Epidermal melanocyte (primary cell): ENCODE data around the gene KRTAP12-1.

Experiments used
- DNase-seq: peaks from one replicate; pipeline ENCODE4 v3.0.0; 2011; ENCODE audit warnings: low spot score; ENCODE audit not compliant: insufficient read length

KRTAP12-1 gene

GRCh38 chr21:44711327-44712202 is 29.6 kb upstream of the KRTAP12-1 start, which contains the start of gene TSPEAR:
TSS of gene TSPEAR (minus strand) at chr21:44711572. CDS start at chr21:44711514, 58 bp downstream.
- no peak for DNase-seq

- DNase-seq: no peak
These were observed 28.9 kb upstream of the KRTAP12-1 start for GRCh38 chr21:44710756-44711326.

GRCh38 chr21:44710294-44710665 is 28.3 kb upstream of the KRTAP12-1 start:
- DNase-seq: no peak

- DNase-seq: no peak
These were observed 27.7 kb upstream of the KRTAP12-1 start for GRCh38 chr21:44709426-44710293.

GRCh38 chr21:44708866-44709425 is 27.0 kb upstream of the KRTAP12-1 start:
- DNase-seq: no peak

- no peak for DNase-seq
These were observed 26.4 kb upstream of the KRTAP12-1 start for GRCh38 chr21:44708213-44708865.

- no peak for DNase-seq
These were observed 25.0 kb upstream of the KRTAP12-1 start for GRCh38 chr21:44706706-44707581.

- no peak for DNase-seq
These were observed 24.2 kb upstream of the KRTAP12-1 start for GRCh38 chr21:44706026-44706705.

GRCh38 chr21:44704636-44705001 is 22.7 kb upstream of the KRTAP12-1 start:
- DNase-seq: no peak

GRCh38 chr21:44703731-44704635 is 22.0 kb upstream of the KRTAP12-1 start:
- no peak for DNase-seq

- no peak for DNase-seq
These were observed 21.2 kb upstream of the KRTAP12-1 start for GRCh38 chr21:44702973-44703730.

- no peak for DNase-seq
These were observed 20.4 kb upstream of the KRTAP12-1 start for GRCh38 chr21:44702111-44702972.

GRCh38 chr21:44701541-44701940 is 19.6 kb upstream of the KRTAP12-1 start:
- DNase-seq: no peak

- DNase-seq: no peak
These were observed 19.0 kb upstream of the KRTAP12-1 start for GRCh38 chr21:44701023-44701400.

- no peak for DNase-seq
These were observed 18.4 kb upstream of the KRTAP12-1 start for GRCh38 chr21:44700101-44701022.

GRCh38 chr21:44699502-44700001 is 17.6 kb upstream of the KRTAP12-1 start:
- no peak for DNase-seq
